SK-N-SH (cell line): ENCODE measurements around the gene FBXO3.

ENCODE experiments used
- CTCF ChIP-seq: fragments of 200-600 bp; sonication (generic); IDR thresholded peaks from 2 replicates; pipeline ENCODE4 v1.6.1; 2017; ENCODE audit warnings: antibody characterized with exemption, mild to moderate bottlenecking, moderate library complexity
- EZH2phosphoT487 ChIP-seq: fragments of 200-600 bp; sonication (generic); IDR thresholded peaks from 2 replicates; pipeline ENCODE4 v1.6.1; 2017; ENCODE audit warnings: low read depth, mixed run types, mild to moderate bottlenecking, antibody characterized with exemption, moderate library complexity, borderline replicate concordance
- GABPA ChIP-seq: IDR thresholded peaks from 2 replicates; pipeline ENCODE4 v1.4.0; 2012; ENCODE audit warnings: low read depth, mild to moderate bottlenecking
- JUND ChIP-seq: IDR thresholded peaks from 2 replicates; pipeline ENCODE4 v1.4.0; 2012
- NFIC ChIP-seq: IDR thresholded peaks from 2 replicates; pipeline ENCODE4 v1.4.0; 2012; ENCODE audit warnings: borderline replicate concordance
- POLR2AphosphoS5 ChIP-seq: IDR thresholded peaks from 2 replicates; pipeline ENCODE4 v1.6.1; 2012; ENCODE audit warnings: low read depth, low read length
- RAD21 ChIP-seq: IDR thresholded peaks from 2 replicates; pipeline ENCODE4 v1.6.1; 2012; ENCODE audit warnings: mild to moderate bottlenecking, low read length
- RCOR1 ChIP-seq: fragments of 150-350 bp; IDR thresholded peaks from 2 replicates; pipeline ENCODE4 v1.6.1; 2017; ENCODE audit warnings: antibody characterized with exemption, low read length
- RXRA ChIP-seq: IDR thresholded peaks from 2 replicates; pipeline ENCODE4 v1.4.0; 2012; ENCODE audit warnings: low read depth, mild to moderate bottlenecking, borderline replicate concordance
- SIN3A ChIP-seq: IDR thresholded peaks from 2 replicates; pipeline ENCODE4 v1.6.1; 2012; ENCODE audit warnings: low read depth, mild to moderate bottlenecking, low read length, moderate library complexity, borderline replicate concordance
- TAF1 ChIP-seq: IDR thresholded peaks from 2 replicates; pipeline ENCODE4 v1.6.1; 2012; ENCODE audit warnings: low read depth, mild to moderate bottlenecking, low read length, moderate library complexity, borderline replicate concordance
- TEAD4 ChIP-seq: IDR thresholded peaks from 2 replicates; pipeline ENCODE4 v1.4.0; 2012; ENCODE audit warnings: mild to moderate bottlenecking, borderline replicate concordance; ENCODE audit not compliant: insufficient read depth
- TF ChIP-seq, protein P1 (sequence below): IDR thresholded peaks from 2 replicates; pipeline ENCODE4; 2012

DNA sequence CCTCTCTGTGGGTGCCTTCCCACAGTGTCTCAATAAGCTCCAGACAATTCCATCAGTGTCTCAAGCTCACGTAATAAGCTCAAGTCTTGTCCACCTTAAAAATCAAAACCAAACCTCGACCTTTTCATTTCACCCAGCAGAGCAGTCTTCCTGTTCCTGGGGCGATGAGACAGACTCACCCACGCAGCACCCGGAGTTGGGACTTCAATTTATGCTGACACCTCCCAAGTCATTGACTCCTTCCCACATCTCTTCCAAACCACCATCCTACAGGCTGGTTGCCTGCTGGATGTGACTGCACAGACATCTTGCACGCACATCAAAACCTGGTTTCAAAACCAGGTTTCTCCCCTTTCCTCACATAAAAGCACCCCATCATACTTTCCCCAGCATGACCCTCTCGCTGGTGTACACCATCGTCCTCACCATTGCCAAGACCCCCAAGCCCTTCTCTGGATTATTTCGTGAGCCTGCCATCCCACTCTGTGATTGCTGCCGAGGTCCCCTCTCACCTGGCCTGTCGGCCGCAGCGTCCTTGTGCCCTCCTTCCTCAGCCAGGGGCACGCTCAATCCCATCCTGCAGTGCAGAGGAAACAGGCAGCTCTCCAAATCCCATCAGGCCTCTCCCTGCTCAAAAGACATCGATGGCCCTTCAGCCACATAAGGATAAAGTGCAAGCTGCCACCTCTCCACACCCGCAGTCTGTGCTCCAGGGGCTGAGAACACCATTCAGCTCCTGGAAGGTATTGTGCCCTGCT, 45.1 kb upstream of the FBXO3 start:
- no peak for TF ChIP-seq EZH2phosphoT487
- TF ChIP-seq POLR2AphosphoS5 = no peak
- no peak for TF ChIP-seq CTCF
- TF ChIP-seq NFIC = no peak
- TF ChIP-seq GABPA = no peak
- TF ChIP-seq, protein P1, sequence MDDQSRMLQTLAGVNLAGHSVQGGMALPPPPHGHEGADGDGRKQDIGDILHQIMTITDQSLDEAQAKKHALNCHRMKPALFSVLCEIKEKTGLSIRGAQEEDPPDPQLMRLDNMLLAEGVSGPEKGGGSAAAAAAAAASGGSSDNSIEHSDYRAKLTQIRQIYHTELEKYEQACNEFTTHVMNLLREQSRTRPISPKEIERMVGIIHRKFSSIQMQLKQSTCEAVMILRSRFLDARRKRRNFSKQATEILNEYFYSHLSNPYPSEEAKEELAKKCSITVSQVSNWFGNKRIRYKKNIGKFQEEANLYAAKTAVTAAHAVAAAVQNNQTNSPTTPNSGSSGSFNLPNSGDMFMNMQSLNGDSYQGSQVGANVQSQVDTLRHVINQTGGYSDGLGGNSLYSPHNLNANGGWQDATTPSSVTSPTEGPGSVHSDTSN = no peak
- TF ChIP-seq RCOR1 = no peak
- TF ChIP-seq TAF1 = no peak
- no peak for TF ChIP-seq TEAD4
- TF ChIP-seq RAD21 = no peak
- no peak for TF ChIP-seq JUND
- no peak for TF ChIP-seq SIN3A
- no peak for TF ChIP-seq RXRA
